GM21723 (cell line): ENCODE results near the gene PLD3.

ENCODE experiments used
- ATAC-seq: cut with Tn5 transposase; IDR thresholded peaks from one replicate; pipeline ENCODE4 v1.9.1; 2021; ENCODE audit warnings: mild to moderate bottlenecking, moderate library complexity; ENCODE audit not compliant: unreplicated experiment

PLD3 gene

DNA sequence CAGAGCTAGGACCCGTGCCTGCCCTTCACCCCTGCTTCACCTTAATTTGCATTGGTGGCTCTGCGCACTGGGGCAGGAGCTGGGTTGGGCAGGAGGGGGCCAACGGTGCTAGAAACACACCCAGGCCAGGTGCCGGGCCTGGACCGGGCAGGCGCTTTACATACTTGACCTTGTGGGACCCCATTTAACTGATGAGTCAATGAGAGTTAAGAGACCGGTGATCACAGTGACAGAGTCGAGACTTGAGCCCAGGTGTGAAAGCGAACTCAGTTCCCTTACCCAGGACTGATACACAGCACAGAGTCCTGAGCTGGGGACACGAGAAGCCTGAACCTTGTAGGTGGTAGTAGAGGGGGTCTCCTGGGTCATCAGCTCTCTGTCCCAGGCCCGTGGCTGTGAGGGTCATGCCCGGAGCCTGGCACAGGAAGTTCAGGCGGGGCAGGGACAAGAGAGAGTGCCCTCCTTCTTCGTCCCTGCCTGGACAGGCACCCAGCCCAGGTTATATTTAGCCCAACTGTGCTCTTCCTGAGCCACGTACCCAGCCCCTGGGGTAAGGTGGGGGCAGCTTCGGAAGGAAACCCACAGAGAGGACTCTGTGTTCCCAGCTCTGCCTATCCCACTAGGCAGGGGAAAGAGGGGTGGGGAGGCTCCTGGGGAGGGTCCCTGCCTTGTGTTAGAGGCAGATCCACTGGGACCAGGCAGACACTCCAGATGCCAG, 62.8 kb downstream of the PLD3 start:
- no peak for ATAC-seq

GRCh38 chr19:40411958-40412499, 63.5 kb downstream of the PLD3 start:
- no peak for ATAC-seq

GRCh38 chr19:40412866-40413265, 64.4 kb downstream of the PLD3 start:
- no peak for ATAC-seq

- ATAC-seq, result no peak
Observed at GRCh38 chr19:40413291-40413845, 64.9 kb downstream of the PLD3 start, which contains the start of gene PRX. TSS of gene PRX (minus strand) at chr19:40413378. CDS start at chr19:40407932, 5,446 bp downstream.

- ATAC-seq, result no peak
Observed at GRCh38 chr19:40414542-40415535, 66.3 kb downstream of the PLD3 start.

- ATAC-seq, result no peak
Observed at GRCh38 chr19:40415768-40416167, 67.3 kb downstream of the PLD3 start.

GRCh38 chr19:40416918-40417642, 68.6 kb downstream of the PLD3 start:
- ATAC-seq, result no peak

GRCh38 chr19:40417643-40417981, 69.1 kb downstream of the PLD3 start:
- no peak for ATAC-seq

- ATAC-seq, result no peak
Observed at GRCh38 chr19:40418040-40418439, 69.5 kb downstream of the PLD3 start.

- ATAC-seq, result no peak
Observed at GRCh38 chr19:40419066-40419612, 70.6 kb downstream of the PLD3 start.

- ATAC-seq, result no peak
Observed at GRCh38 chr19:40419780-40420179, 71.3 kb downstream of the PLD3 start.

DNA sequence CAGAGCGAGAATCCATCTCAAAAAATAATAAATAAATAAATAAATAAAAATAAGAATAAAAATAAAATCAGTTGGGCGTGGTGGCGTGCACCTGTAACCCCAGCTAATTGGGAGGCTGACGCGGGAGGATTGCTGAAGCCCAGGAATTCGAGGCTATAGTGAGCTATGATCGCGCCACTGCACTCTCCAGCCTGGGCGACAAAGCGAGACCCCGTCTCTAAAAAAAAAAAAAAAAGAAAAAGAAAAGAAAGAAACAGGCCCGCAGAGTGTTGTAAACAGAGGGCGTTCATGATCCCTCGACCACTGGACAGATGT, 71.9 kb downstream of the PLD3 start:
- no peak for ATAC-seq

DNA sequence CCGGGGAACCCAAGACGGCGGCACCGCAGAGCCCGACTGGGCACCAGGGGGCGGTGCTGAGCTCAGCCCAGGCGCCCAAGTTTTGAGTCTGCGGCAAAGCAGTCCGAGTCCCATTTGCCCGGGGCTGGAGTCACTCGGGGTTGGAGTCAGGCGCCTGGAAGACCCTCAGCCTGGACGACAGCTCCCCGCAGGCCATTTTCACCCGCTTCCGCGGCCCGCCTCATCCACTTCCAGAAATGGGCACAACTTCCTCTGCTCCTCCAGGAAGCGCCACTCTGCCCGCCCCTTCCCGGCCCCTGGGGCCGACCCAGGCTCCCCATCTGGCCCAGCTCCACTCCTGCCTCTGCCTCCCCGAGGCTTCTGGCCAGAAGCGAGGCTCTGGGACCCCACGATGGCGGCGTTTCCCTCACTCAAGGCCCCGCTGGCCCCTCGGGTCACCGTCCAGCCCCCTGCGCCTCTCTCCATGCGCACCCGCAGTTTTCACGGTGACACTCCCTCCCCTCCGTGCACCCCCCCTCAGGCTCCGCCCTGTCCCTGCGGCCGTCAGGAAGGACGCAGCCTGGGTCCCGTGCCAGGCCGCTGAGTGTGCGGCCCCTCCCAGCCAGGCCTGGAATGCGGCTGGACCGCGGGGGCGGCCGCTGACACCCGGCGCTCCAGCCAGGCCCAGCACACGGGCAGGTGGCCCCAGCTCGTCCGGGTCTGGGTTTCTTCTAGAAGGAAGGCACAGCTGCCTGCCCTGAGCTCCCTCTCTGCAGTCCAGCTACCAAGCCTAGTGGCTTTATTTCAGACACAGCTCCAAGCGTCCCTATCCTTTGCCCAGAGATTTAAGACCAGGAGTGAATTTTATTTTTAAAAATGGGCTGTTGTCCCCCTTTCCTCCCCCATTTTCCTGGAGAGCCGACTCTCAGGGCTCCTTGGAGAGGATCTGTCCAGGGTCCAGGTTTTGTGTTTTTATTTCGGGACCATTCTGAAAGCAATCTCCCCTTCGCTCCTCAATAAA, 72.6 kb downstream of the PLD3 start:
- peak; percentile 43 for ATAC-seq

- ATAC-seq, result no peak
Observed at GRCh38 chr19:40421993-40422747, 73.7 kb downstream of the PLD3 start.

DNA sequence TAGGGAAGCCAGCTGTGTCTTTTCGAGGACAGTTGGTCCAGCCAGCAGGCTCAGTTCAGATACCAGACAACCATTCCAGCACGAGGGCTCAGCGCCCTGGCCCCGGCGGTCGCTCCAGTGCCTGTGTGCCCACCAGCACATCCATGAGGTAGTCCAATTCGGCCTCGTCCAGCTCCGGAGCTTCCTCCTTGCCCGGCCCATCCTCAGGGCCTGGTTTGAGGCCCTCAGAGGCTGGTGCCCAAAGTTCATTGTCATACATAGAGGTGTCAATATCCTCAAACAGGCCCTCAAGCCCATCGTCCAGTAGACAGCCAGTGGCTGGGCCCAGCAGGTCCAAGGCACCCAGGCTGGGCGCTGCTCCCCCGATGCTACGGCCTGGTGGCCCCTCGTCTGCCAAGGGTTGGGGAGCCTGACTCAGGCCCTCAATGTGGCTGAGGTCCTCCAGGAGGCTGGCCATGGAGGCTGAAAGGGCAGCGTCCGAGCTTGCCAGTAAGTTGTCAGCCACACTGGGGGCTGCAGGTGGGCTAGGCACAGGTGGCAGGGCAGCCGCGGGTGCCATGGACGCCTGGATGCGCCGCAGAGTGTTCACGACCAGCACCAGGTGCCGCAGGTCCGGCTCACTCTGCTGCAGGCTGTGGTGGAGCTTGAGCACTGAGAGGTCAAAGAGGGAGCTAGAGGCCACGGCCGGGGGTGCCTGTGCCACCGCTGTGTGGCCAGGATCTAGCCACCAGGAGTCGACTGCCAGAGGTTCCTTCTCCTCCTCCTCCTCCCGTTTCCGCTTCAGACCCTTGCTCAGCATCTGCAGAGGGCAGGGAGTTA, 74.5 kb downstream of the PLD3 start:
- ATAC-seq, result no peak

DNA sequence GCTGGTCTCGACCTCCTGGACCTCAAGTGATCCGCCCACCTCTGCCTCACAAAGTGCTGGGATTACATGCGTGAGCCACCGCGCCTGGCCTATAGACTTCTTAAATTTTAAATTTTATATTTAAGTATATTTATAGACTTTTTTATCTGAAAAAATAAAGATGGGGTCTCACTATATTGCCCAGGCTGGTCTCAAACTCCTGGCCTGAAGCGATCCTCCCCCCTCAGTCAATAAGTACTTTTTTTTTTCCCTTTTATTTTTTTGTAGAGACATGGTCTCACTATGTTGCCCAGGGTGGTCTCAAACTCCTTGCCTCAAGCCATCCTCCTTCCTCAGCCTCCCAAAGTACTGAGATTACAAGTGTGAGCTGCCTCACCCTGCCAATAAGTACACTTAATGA, 75.4 kb downstream of the PLD3 start:
- no peak for ATAC-seq

GRCh38 chr19:40424637-40425449, 76.3 kb downstream of the PLD3 start:
- ATAC-seq, result peak; percentile 1
